Vagina (tissue), 2 donors: Measurements from ENCODE around the gene AMIGO3. TPM values are rescaled to one million over a fixed set of nuclear protein-coding genes. Genes with fewer than 3 reads are reported as not detected.
A peak's percentile ranks its signal among the peaks of the same experiment; 100 is the strongest.
"Not testable (repeated sequence)": the region's sequence is repeated elsewhere in the genome, so short reads cannot be mapped to it uniquely, and the experiment has no call there.

Experiments used
- DNase-seq, 2 donors: peaks; one replicate each; pipeline ENCODE4 v3.0.0-alpha.2; 2017; ENCODE audit errors: extremely low spot score in 2 of 2
- H3K27ac ChIP-seq: fragments of 200-600 bp; sonication (generic); one replicate; pipeline ENCODE4 v1.5.1; 2019
- H3K27me3 ChIP-seq: fragments of 200-600 bp; sonication (generic); one replicate; pipeline ENCODE4 v1.5.1; 2019
- H3K36me3 ChIP-seq, 2 donors: fragments of 200-600 bp; sonication (generic); one replicate each; pipeline ENCODE4 v1.5.1; 2017 to 2019
- H3K4me1 ChIP-seq: fragments of 200-600 bp; sonication (generic); one replicate; pipeline ENCODE4 v1.5.1; 2019
- H3K4me3 ChIP-seq, 2 donors: fragments of 200-600 bp; sonication (generic); 1 replicate in 1 of 2; 2 replicates in 1 of 2; pipeline ENCODE4 v1.5.1; 2016 to 2019
- H3K9me3 ChIP-seq: fragments of 200-600 bp; sonication (generic); one replicate; pipeline ENCODE4 v1.5.1; 2019
- CTCF ChIP-seq, 3 experiments: fragments of 450-650 bp in 2 of 3; fragments of 200-600 bp in 1 of 3; sonication (generic) in 1 of 3; IDR thresholded peaks; one replicate each; pipeline ENCODE4 v1.5.1; 2017 to 2019; ENCODE audit warnings: antibody characterized with exemption in 3 of 3, mild to moderate bottlenecking in 2 of 3, moderate library complexity in 2 of 3
- POLR2A ChIP-seq, 2 donors: fragments of 450-650 bp; IDR thresholded peaks; one replicate each; pipeline ENCODE4 v1.6.1; 2017; ENCODE audit warnings: antibody characterized with exemption in 2 of 2, mild to moderate bottlenecking in 2 of 2, moderate library complexity in 2 of 2
- POLR2AphosphoS5 ChIP-seq, 2 donors: sonication (generic); formaldehyde crosslinking; IDR thresholded peaks; one replicate each; pipeline ENCODE4 v1.9.0; 2017; ENCODE audit warnings: antibody characterized with exemption in 2 of 2, mild to moderate bottlenecking in 2 of 2, low read depth in 1 of 2; ENCODE audit not compliant: insufficient read depth in 1 of 2
- intact Hi-C: fragments of 100-400 bp; cut with DNase I; formaldehyde crosslinking; loops from one replicate; pipeline ENCODE4 v1.15.1; 2023
- total RNA-seq: library from RNA; depleted of rRNA; stranded (reverse); fragments of >200 nt; gene quantifications from one replicate; pipeline ENCODE4 v1.2.3, GENCODE V29; 2016

The AMIGO3 gene
- total RNA-seq, 1 donor from 2014 or later, result not detected

- H3K27me3 ChIP-seq, DNase-seq, intact Hi-C loops, H3K9me3 ChIP-seq, H3K27ac ChIP-seq: not testable (repeated sequence)
- peaks cover 0 to 20% of the 10 kb centered on the region in 2 donors for H3K36me3 ChIP-seq
- H3K4me3 ChIP-seq, result peak overlapping the region; percentile 37 to 38
- H3K4me1 ChIP-seq, result peaks cover 49% of the 10 kb centered on the region
These were observed 32.6 kb downstream of the AMIGO3 start for GRCh38 chr3:49686769-49687423.

GRCh38 chr3:49686346-49686745 lies 33.1 kb downstream of the AMIGO3 start:
- Histone ChIP-seq H3K4me3 (peak overlapping the region; percentile 37 to 38), H3K36me3 (peaks cover 0 to 26% of the 10 kb centered on the region in 2 donors), H3K4me1 (peaks cover 43% of the 10 kb centered on the region)
- H3K27ac ChIP-seq, intact Hi-C loops, H3K27me3 ChIP-seq, DNase-seq, H3K9me3 ChIP-seq: not testable (repeated sequence)

- H3K27me3 ChIP-seq, intact Hi-C loops, DNase-seq, H3K27ac ChIP-seq, H3K9me3 ChIP-seq: not testable (repeated sequence)
- Histone ChIP-seq H3K4me3 (peak overlapping the region; percentile 37 to 38), H3K36me3 (peaks cover 0 to 31% of the 10 kb centered on the region in 2 donors), H3K4me1 (peaks cover 38% of the 10 kb centered on the region)
These were observed 33.6 kb downstream of the AMIGO3 start for GRCh38 chr3:49685846-49686245.

GRCh38 chr3:49685103-49685502 lies 34.4 kb downstream of the AMIGO3 start:
- H3K27ac ChIP-seq, intact Hi-C loops, H3K4me3 ChIP-seq, DNase-seq, H3K27me3 ChIP-seq, H3K9me3 ChIP-seq: not testable (repeated sequence)
- Histone ChIP-seq H3K4me1 (peaks cover 31% of the 10 kb centered on the region), H3K36me3 (peaks cover 0 to 38% of the 10 kb centered on the region in 2 donors)

- DNase-seq, intact Hi-C loops, H3K4me3 ChIP-seq, H3K27ac ChIP-seq, H3K27me3 ChIP-seq, H3K9me3 ChIP-seq: not testable (repeated sequence)
- Histone ChIP-seq H3K36me3 (peaks cover 0 to 45% of the 10 kb centered on the region in 2 donors), H3K4me1 (peaks cover 26% of the 10 kb centered on the region)
These were observed 35.0 kb downstream of the AMIGO3 start for GRCh38 chr3:49684453-49684852.

- no peak for DNase-seq
- H3K9me3 ChIP-seq, result no peaks in the 10 kb centered on the region
- no peak overlapping the region for H3K4me3 ChIP-seq
- intact Hi-C loops, result no loop called here
- H3K27ac ChIP-seq, result no peak overlapping the region
- TF ChIP-seq CTCF (IDR thresholded peaks at IDR 0.05) (no peak), POLR2AphosphoS5 (IDR thresholded peaks at IDR 0.05; ENCODE audit: insufficient read depth in 1 of 2, low read depth in 1 of 2) (no peak), POLR2A (IDR thresholded peaks at IDR 0.05) (no peak)
- H3K4me1 ChIP-seq, result peaks cover 16% of the 10 kb centered on the region
- no peaks in the 10 kb centered on the region for H3K27me3 ChIP-seq
- H3K36me3 ChIP-seq, result peaks cover 0 to 58% of the 10 kb centered on the region in 2 donors
These were observed 36.3 kb downstream of the AMIGO3 start for GRCh38 chr3:49683162-49683561.

GRCh38 chr3:49681543-49681942 lies 37.9 kb downstream of the AMIGO3 start:
- Histone ChIP-seq H3K4me1 (peaks cover 5% of the 10 kb centered on the region), H3K4me3 (no peak overlapping the region), H3K9me3 (no peaks in the 10 kb centered on the region), H3K36me3 (peaks cover 0 to 64% of the 10 kb centered on the region in 2 donors), H3K27ac (no peak overlapping the region), H3K27me3 (no peaks in the 10 kb centered on the region)
- no peak for DNase-seq
- intact Hi-C loops, result no loop called here
- TF ChIP-seq CTCF (IDR thresholded peaks at IDR 0.05), result no peak
- TF ChIP-seq POLR2AphosphoS5 (IDR thresholded peaks at IDR 0.05; ENCODE audit: insufficient read depth in 1 of 2, low read depth in 1 of 2), result no peak
- TF ChIP-seq POLR2A (IDR thresholded peaks at IDR 0.05), result no peak

- no peaks in the 10 kb centered on the region for H3K27me3 ChIP-seq
- TF ChIP-seq POLR2A (IDR thresholded peaks at IDR 0.05), result no peak
- TF ChIP-seq POLR2AphosphoS5 (IDR thresholded peaks at IDR 0.05; ENCODE audit: insufficient read depth in 1 of 2, low read depth in 1 of 2), result no peak
- no peak for TF ChIP-seq CTCF (IDR thresholded peaks at IDR 0.05)
- H3K36me3 ChIP-seq, result peaks cover 0 to 68% of the 10 kb centered on the region in 2 donors
- H3K9me3 ChIP-seq, result no peaks in the 10 kb centered on the region
- H3K4me1 ChIP-seq, result peaks cover 2% of the 10 kb centered on the region
- intact Hi-C loops, result no loop called here
- no peak for DNase-seq
- no peak overlapping the region for H3K4me3 ChIP-seq
- no peak overlapping the region for H3K27ac ChIP-seq
These were observed 38.3 kb downstream of the AMIGO3 start for GRCh38 chr3:49681232-49681522.
